HepG2 (cell line): ENCODE results near the gene TMCC1. TPM values are rescaled to one million over a fixed set of nuclear protein-coding genes. Genes with fewer than 3 reads are reported as not detected.

ENCODE experiments used
- CREM ChIP-seq, 2 experiments: sonication (generic) in 1 of 2; formaldehyde crosslinking in 1 of 2; IDR thresholded peaks; 2 replicates each; pipeline versions ENCODE4 v1.4.0 to v1.6.1; 2016 to 2020; ENCODE audit warnings: antibody characterized with exemption in 1 of 2, mild to moderate bottlenecking in 1 of 2, missing genetic modification reagents in 1 of 2
- ELF1 ChIP-seq: sonication (generic); formaldehyde crosslinking; IDR thresholded peaks from 2 replicates; pipeline ENCODE4 v1.4.0; 2020; ENCODE audit warnings: missing genetic modification reagents
- GABPB1 ChIP-seq: IDR thresholded peaks from 2 replicates; pipeline ENCODE4 v1.6.1; 2016; ENCODE audit warnings: mild to moderate bottlenecking, missing genetic modification reagents, moderate library complexity, missing compliant biosample characterization
- HDAC2 ChIP-seq: sonication (generic); formaldehyde crosslinking; IDR thresholded peaks from 2 replicates; pipeline ENCODE4 v1.4.0; 2020; ENCODE audit warnings: missing genetic modification reagents
- HMGXB4 ChIP-seq, 2 experiments: sonication (generic) in 1 of 2; formaldehyde crosslinking in 1 of 2; IDR thresholded peaks; 2 replicates each; pipeline versions ENCODE4 v1.4.0 to v1.6.1; 2018 to 2020; ENCODE audit warnings: missing genetic modification reagents in 2 of 2, borderline replicate concordance in 1 of 2, low read depth in 1 of 2, mild to moderate bottlenecking in 1 of 2, missing biosample characterization in 1 of 2
- PHF8 ChIP-seq: sonication (generic); formaldehyde crosslinking; IDR thresholded peaks from 2 replicates; pipeline ENCODE4 v1.5.0; 2020; ENCODE audit warnings: missing genetic modification reagents
- RBFOX2 ChIP-seq: fragments of 200-400 bp; formaldehyde crosslinking; IDR thresholded peaks from 2 replicates; pipeline ENCODE4 v1.6.1; 2017; ENCODE audit warnings: low read depth, mild to moderate bottlenecking, low read length
- SALL1 ChIP-seq: sonication (generic); formaldehyde crosslinking; IDR thresholded peaks from 2 replicates; pipeline ENCODE4 v1.8.0; 2022; ENCODE audit warnings: mild to moderate bottlenecking, missing genetic modification reagents
- STAT6 ChIP-seq: sonication (generic); formaldehyde crosslinking; IDR thresholded peaks from 2 replicates; pipeline ENCODE4 v1.4.0; 2020; ENCODE audit warnings: missing genetic modification reagents, mild to moderate bottlenecking, borderline replicate concordance
- TAF15 ChIP-seq: fragments of 200-400 bp; formaldehyde crosslinking; IDR thresholded peaks from one replicate; pipeline ENCODE4 v1.6.1; 2018; ENCODE audit warnings: mild to moderate bottlenecking, low read depth, low read length; ENCODE audit not compliant: poor library complexity, severe bottlenecking
- TARDBP ChIP-seq: sonication (generic); formaldehyde crosslinking; IDR thresholded peaks from 2 replicates; pipeline ENCODE4 v1.8.0; 2022; ENCODE audit warnings: mild to moderate bottlenecking, missing genetic modification reagents
- THAP11 ChIP-seq: IDR thresholded peaks from 2 replicates; pipeline ENCODE4 v1.6.1; 2016; ENCODE audit warnings: missing biosample characterization, missing genetic modification reagents
- ZNF121 ChIP-seq: sonication (generic); formaldehyde crosslinking; IDR thresholded peaks from 2 replicates; pipeline ENCODE4 v1.5.0; 2020; ENCODE audit warnings: mild to moderate bottlenecking, missing genetic modification reagents
- ZNF367 ChIP-seq: sonication (generic); formaldehyde crosslinking; IDR thresholded peaks from 2 replicates; pipeline ENCODE4 v1.4.0; 2020; ENCODE audit warnings: missing genetic modification reagents, borderline replicate concordance
- ZSCAN30 ChIP-seq: sonication (generic); formaldehyde crosslinking; IDR thresholded peaks from 2 replicates; pipeline ENCODE4 v1.5.0; 2020; ENCODE audit warnings: mild to moderate bottlenecking, missing genetic modification reagents
- polyA plus RNA-seq, 8 experiments: library from polyadenylated mRNA; depleted of rRNA in 3 of 8; stranded (reverse) in 7 of 8; unstranded in 1 of 8; fragments of >200 nt; fragmentation: Illumina TruSeq in 4 of 8; extraction: Trizol in 4 of 8; gene quantifications; 2 replicates each; pipeline versions ENCODE4 v1.2.1 to v1.2.3, GENCODE V29; 2011 to 2016; ENCODE audit warnings: low read depth in 4 of 8, missing spikeins in 1 of 8, mixed read lengths in 1 of 8; ENCODE audit not compliant: insufficient read depth in 1 of 8
- total RNA-seq, 5 experiments: library from RNA; depleted of rRNA; stranded (reverse); fragments of >200 nt; fragmentation: Illumina TruSeq; extraction: Trizol; gene quantifications; 2 replicates each; pipeline ENCODE4 v1.2.3, GENCODE V29; 2016; ENCODE audit warnings: low read depth in 1 of 5
- TF ChIP-seq, protein P1 (sequence below): IDR thresholded peaks from 2 replicates; pipeline ENCODE4 v1.6.1; 2016; ENCODE audit warnings: mild to moderate bottlenecking
- TF ChIP-seq, protein P2 (sequence below): sonication (generic); formaldehyde crosslinking; IDR thresholded peaks from 2 replicates; pipeline ENCODE4 v1.8.0; 2022; ENCODE audit warnings: missing genetic modification reagents, mild to moderate bottlenecking, borderline replicate concordance
- TF ChIP-seq, protein P3 (sequence below): sonication (generic); formaldehyde crosslinking; IDR thresholded peaks from 2 replicates; pipeline ENCODE4 v1.5.1; 2020; ENCODE audit warnings: mild to moderate bottlenecking, missing genetic modification reagents, moderate library complexity

The TMCC1 gene
- total and polyA plus RNA-seq, 2 of the 13 experiments (the other 11 are each of a cell fraction or from before 2014, with no cell fraction given), result 12.1 to 264 TPM

DNA sequence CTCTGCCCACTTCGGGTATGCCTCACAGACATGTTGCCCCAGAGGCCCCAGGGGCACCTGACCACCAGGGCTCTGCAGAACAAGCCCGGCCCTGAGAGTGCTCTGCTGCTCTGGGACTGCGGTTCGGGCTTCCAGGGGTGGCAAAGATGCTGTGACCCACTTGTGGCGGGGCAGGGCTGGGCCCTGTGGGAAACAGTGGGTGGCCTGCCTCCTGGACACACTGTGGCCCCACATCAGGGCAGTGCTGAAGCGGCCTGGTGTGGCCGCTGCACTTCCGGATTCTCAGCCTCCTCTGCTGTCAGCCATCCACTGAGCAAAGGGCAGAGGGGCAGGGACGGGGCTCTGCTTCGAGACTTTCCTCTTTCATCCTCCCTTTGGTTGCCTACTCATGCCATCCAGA lies 260.5 kb downstream of the TMCC1 start (continued):
- TF ChIP-seq GABPB1 (CRISPR knock-in tag) (peak; percentile 82), STAT6 (CRISPR knock-in tag) (no peak; the same call in 1 of the 2 replicates), ELF1 (CRISPR knock-in tag) (peak; percentile 96), TAF15 (peak; percentile 45), ZSCAN30 (CRISPR knock-in tag) (no peak), CREM (IDR thresholded peaks at IDR 0.05) (no peak), CREM (CRISPR knock-in tag; IDR thresholded peaks at IDR 0.05) (no peak), ZNF367 (CRISPR knock-in tag) (no peak), THAP11 (CRISPR knock-in tag) (peak; percentile 21; the same call in 1 of the 2 replicates), TARDBP (CRISPR knock-in tag) (no peak), ZNF121 (CRISPR knock-in tag) (peak; percentile 78), HDAC2 (CRISPR knock-in tag) (0 out of 2 replicates have a peak, but pooled peaks have one; percentile 18), SALL1 (CRISPR knock-in tag) (peak; percentile 49), RBFOX2 (peak; percentile 57), PHF8 (peak; percentile 30; the same call in 1 of the 2 replicates), HMGXB4 (CRISPR knock-in tag; IDR thresholded peaks at IDR 0.05; ENCODE audit: borderline replicate concordance in 1 of 2, low read depth in 1 of 2) (0 out of 4 replicates have a peak, but pooled peaks of 1 of the 2 experiments have one; percentile 1)
- TF ChIP-seq, protein P1, sequence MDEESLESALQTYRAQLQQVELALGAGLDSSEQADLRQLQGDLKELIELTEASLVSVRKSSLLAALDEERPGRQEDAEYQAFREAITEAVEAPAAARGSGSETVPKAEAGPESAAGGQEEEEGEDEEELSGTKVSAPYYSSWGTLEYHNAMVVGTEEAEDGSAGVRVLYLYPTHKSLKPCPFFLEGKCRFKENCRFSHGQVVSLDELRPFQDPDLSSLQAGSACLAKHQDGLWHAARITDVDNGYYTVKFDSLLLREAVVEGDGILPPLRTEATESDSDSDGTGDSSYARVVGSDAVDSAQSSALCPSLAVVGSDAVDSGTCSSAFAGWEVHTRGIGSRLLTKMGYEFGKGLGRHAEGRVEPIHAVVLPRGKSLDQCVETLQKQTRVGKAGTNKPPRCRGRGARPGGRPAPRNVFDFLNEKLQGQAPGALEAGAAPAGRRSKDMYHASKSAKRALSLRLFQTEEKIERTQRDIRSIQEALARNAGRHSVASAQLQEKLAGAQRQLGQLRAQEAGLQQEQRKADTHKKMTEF, result 0 out of 2 replicates have a peak, but pooled peaks have one; percentile 26
- TF ChIP-seq, protein P2, sequence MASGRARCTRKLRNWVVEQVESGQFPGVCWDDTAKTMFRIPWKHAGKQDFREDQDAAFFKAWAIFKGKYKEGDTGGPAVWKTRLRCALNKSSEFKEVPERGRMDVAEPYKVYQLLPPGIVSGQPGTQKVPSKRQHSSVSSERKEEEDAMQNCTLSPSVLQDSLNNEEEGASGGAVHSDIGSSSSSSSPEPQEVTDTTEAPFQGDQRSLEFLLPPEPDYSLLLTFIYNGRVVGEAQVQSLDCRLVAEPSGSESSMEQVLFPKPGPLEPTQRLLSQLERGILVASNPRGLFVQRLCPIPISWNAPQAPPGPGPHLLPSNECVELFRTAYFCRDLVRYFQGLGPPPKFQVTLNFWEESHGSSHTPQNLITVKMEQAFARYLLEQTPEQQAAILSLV (CRISPR knock-in tag), result peak; percentile 35; the same call in 1 of the 2 replicates
- TF ChIP-seq, protein P3, sequence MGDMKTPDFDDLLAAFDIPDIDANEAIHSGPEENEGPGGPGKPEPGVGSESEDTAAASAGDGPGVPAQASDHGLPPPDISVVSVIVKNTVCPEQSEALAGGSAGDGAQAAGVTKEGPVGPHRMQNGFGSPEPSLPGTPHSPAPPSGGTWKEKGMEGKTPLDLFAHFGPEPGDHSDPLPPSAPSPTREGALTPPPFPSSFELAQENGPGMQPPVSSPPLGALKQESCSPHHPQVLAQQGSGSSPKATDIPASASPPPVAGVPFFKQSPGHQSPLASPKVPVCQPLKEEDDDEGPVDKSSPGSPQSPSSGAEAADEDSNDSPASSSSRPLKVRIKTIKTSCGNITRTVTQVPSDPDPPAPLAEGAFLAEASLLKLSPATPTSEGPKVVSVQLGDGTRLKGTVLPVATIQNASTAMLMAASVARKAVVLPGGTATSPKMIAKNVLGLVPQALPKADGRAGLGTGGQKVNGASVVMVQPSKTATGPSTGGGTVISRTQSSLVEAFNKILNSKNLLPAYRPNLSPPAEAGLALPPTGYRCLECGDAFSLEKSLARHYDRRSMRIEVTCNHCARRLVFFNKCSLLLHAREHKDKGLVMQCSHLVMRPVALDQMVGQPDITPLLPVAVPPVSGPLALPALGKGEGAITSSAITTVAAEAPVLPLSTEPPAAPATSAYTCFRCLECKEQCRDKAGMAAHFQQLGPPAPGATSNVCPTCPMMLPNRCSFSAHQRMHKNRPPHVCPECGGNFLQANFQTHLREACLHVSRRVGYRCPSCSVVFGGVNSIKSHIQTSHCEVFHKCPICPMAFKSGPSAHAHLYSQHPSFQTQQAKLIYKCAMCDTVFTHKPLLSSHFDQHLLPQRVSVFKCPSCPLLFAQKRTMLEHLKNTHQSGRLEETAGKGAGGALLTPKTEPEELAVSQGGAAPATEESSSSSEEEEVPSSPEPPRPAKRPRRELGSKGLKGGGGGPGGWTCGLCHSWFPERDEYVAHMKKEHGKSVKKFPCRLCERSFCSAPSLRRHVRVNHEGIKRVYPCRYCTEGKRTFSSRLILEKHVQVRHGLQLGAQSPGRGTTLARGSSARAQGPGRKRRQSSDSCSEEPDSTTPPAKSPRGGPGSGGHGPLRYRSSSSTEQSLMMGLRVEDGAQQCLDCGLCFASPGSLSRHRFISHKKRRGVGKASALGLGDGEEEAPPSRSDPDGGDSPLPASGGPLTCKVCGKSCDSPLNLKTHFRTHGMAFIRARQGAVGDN (CRISPR knock-in tag), result peak; percentile 87
